ENCODE measurements around the gene AGAP1.

The AGAP1 gene

DNA sequence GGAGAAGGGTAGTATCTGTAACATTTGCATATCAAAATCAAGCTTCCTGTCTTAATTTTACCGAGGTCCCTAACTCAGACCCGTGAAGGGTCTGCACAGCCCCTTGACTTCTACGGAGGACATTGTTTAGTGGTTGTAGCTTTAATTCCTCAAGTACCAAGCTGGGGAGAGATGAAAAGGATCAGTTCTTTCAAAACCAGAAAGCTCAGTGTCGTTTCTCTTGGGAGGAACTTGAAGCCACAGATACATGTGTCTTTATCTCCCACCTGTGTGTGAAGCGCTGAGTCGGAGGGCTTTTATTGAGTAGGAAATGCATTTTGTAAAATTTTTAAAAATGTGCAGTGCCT, 410.7 kb downstream of the AGAP1 start:
- no peak for DNase-seq

DNA sequence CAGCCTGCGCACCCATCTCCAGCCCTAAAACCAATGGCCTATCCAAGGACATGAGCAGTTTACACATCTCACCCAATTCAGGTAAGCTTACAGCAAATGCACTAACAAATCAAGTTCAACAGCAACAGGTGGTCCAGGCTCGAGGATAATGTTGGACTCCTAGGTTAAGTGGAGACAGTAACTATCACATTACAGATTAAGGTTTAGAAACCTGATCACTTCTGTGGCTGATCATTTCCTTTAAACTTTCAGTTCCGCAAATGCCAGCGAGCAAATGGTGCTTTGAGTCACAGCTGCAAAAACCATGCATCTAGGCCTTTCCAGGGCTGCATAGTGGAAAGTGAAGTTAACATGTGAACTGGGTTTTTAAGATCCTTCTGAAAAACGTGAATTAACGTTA, 415.0 kb downstream of the AGAP1 start:
- DNase-seq, result no peak

DNA sequence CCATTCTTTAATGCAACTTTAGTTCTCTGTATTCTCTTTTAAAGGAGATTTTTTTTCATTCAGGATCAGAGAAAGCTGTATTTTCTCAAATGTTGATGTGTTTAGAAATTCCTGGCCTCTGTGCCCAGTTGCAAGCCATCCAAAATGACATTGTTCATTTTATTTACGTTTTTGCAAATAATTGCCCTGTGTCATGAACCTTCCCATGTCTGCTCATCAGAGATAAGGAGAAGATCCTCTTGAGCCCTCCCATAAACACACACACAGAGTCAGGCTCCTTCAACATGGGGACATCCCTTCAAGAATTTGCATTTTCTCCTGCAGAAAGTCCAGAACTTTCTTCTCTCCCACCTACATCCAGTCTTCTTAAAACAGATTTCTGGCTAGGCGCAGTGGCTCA, 415.5 kb downstream of the AGAP1 start:
- DNase-seq, result no peak

GRCh38 chr2:235910067-235910466, 416.2 kb downstream of the AGAP1 start:
- DNase-seq, result no peak

DNA sequence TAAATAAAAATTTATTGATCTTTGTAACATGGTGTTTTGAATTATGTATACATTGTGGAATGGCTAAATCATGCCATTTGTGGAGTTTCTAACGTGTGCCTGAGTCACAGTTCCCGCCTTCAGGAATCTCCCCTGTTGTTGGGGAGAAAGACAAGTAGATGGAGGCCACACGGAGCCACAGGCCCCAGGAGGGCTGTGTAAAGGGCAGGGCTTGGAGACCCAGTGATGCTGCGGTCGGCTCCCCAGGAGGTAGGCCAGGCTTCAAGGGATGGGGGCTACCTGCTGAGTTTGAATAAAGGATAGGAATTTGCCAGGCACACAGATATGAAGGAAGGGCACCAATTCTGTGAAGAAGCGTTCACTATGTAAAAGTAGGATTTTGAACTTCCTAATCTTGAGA, 417.3 kb downstream of the AGAP1 start:
- no peak for DNase-seq

DNA sequence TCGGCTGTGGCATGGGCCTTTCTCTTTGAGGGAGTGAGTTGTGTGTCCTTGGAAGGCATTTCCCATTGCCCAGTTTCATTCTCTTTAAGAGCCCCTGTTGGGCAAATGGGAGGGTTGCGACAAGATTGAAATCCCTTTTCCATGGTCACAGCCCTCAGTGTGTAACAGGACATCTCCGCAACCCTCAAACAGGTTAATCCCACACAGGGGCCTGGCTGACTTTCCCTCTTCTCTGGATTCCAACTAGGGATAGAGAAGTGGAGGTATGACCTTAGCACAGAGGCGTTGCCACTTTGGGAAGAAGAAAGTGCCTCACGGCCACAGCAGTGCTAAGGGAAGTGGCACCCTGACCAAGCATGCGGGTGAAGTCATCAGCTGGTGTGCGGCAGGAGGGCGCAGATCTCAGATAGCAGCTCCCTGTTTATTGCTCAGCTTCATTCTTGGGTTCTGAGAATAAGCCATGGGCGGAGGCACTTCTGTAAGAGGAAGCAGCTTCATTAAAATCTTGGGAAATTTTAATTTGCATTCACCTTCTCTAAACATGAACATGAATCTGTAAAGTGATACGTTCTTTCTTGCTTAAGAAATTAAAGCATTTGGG, 417.9 kb downstream of the AGAP1 start:
- no peak for DNase-seq

DNA sequence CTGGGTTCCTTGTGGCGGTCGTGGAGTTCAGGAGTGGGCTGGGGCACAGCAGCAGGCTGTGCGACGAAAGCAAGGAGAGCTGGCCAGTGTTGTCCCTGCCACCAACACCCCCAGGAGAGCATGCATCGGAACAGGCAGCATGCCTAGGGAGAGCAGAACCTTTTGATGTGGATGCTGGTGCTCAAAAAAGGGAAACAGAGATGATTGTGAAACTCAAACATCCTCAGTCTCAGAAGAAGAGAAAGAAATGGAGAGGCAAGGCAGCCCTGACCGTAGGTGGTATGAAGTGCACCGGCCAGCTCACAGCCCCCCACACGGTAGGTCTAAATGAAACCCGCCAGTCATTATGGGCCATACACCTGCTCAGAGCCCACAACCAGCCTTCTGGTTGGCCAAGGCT, 420.9 kb downstream of the AGAP1 start:
- DNase-seq, result no peak

- DNase-seq, result no peak
These were observed 423.7 kb downstream of the AGAP1 start for GRCh38 chr2:235917506-235917905.

GRCh38 chr2:235918876-235919275, 425.0 kb downstream of the AGAP1 start:
- no peak for DNase-seq

DNA sequence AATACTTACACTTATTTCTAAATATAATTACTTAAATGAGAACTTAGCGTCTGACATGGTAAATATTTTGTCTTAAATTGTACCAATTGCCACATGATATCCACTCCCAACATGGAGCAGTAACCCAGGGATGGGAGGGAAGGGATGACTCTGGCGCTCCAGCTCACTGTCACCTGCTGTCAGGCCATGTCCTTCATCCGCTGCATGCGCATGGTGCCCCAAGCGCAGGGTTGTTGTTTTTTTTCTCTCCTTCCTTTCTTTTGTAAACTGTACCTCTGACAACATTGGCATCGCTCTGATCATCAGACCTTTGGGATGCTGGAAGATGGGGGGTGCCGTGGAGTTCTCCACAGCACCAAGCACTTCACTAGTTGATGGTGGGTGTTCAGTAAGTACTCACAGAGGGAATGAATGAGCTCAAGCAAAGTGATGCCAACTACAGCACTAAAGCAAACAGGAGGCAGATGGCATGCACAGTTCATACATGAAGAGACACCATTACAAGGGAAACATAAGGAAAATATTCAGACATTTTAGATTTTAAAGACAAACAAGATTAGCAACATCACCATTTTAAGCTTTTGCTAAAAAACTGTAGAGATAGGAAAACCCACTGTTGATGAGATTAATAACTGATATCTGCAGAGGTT, 426.5 kb downstream of the AGAP1 start:
- DNase-seq, result no peak

DNA sequence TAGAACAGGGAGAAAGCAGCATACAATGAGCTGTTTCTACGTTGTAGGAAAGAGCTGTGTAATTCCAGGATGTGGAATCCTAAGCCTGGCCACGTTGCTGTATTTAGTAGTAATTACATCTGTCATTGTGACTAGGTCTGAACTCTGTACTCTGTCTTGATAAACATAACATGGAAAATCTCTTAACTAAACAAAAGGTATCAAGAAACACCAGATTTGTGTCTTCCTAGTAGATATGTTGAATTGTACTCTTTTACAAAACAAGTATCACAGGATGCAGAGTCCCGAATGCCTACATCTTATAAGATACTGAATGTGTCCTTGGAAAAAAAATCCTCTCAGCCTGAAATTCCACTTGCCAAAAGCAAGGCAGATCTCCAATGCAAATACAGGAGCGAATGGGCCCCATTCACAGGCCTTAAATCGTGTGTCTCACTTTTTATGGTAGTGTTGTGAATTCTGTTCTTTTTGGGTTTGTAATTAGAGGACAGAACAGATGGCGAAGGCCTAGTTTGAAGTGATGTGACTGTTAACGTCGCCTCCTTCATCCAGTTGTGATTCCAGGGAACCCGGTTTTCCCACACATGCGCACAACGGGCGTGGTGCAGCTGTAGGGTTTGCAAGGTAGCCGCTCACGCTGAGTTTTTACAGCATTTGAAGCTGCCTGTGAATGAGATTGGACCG, 427.8 kb downstream of the AGAP1 start:
- no peak for DNase-seq

DNA sequence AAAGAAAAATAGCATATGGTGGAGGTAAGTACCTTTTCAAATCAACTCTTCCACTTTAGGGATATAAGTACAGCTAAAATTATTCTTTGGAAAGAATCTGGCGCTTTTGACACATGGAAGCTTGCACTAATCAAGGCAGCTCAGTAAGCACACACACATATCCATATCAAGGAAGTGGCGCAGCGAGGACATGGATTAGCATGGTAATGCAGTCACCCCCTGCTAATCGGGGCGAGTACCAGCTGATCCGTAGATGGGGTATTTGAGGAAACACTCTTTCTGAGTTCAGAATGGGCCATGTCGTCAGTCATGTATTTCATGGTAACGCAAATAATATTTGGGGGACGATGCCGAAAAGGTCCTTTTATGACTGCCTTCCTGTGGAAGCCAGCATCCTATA, 429.0 kb downstream of the AGAP1 start:
- no peak for DNase-seq

DNA sequence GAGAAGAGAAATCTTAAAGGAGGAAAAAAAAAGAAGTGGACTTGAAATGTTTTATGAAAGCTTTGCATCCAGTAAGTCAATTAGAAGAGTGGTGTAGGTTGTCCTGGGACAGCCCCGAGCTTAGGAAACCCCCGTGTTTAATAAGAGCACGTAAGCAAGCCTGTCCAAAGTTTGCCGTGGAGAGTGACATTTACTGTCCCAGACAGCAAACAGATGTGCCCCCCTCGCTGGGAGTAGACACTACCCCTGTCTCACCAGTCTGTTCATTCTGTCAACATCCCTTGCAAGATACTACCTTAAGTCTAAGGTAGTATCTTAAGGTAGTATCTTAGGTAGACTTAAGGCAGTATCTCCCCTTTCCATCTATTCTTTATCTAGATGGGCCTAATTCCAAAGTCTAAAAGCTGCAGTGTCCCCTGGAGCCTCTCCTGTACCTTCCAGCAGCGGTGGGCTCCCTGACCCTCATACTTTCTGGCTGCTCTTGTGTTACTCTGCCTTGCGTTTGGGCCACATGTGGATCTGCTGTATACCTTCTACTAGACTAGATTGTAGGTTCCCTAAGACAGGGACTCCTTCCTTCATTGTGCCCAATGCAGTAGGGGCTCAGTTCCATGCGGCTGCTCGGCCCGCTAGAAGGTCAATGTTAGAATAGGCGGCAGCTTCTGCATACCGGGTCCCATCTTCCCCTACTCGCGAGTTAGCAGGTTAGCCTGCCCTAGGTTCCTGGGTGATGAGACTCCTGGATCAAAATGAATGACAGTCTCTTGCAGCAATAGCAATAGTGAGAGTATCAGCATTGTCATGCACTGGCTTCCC, 430.2 kb downstream of the AGAP1 start:
- DNase-seq, result no peak

DNA sequence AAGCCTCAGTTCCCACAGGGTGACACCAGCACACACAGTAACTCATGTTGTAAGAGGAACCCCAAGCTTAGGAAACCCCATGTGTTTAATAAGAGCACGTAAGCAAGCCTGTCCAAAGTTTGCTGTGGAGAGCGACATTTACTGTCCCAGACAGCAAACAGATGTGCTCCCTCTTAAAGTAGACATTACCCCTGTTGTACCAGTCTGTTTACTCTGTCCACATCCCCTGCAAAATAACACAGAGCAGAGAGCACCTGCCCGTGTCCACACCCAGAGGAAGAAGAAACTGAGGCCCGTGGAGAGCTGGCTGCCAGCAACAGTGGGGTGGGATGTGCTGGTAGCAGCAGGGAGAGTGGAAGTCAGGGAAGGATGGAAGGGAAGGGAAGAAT, 430.8 kb downstream of the AGAP1 start:
- DNase-seq, result no peak

DNA sequence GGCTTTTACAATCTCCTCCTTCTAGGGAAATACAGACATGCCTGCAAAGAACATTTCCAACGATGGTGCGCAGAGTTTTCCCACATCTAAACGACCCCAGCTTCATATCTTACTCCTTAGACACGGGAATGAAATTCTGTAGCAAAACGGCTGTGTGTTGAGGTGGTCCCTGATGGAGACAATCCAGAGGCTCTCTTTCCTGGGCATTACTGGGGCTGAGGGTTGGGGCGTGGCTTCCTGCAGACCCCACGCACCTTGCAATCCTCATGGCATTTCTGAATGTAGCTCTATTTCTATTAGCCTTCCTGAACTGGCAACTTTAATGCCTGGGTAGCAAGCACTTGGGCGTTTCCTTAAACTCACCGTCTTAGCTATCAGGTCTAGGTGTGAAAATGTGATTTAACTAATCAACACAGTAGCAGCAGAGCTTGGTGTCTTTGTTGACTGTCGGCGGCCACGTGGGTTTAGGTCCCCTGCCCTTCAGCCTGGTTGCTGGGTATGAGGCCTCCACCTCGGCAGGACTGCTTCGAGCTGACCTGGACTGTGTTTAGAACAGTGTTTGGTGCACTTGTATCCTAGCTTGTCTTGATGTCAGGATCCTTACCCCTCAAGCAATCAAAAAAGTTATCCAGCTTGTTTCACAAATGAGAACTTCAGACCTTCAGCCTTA, 431.5 kb downstream of the AGAP1 start:
- no peak for DNase-seq

GRCh38 chr2:235926229-235926628, 432.4 kb downstream of the AGAP1 start:
- no peak for DNase-seq

- no peak for DNase-seq
These were observed 435.0 kb downstream of the AGAP1 start for GRCh38 chr2:235928751-235929370.

DNA sequence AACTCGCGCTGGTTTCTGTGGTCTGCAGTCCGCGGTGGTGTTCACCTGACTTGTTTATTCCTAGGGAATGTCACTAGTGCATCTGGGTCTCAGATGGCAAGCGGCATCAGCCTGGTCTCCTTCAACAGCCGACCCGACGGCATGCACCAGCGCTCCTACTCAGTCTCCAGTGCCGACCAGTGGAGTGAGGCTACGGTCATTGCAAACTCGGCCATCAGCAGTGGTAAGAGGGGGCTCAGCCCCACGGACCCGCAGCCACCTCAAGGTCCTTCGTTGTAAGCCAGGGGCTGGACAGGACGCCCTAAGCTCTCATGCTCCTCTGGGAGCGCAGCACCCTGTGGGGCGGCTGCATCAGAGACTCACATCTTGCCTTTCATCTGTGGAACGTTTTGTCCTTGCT, 436.9 kb downstream of the AGAP1 start:
- no peak for DNase-seq

DNA sequence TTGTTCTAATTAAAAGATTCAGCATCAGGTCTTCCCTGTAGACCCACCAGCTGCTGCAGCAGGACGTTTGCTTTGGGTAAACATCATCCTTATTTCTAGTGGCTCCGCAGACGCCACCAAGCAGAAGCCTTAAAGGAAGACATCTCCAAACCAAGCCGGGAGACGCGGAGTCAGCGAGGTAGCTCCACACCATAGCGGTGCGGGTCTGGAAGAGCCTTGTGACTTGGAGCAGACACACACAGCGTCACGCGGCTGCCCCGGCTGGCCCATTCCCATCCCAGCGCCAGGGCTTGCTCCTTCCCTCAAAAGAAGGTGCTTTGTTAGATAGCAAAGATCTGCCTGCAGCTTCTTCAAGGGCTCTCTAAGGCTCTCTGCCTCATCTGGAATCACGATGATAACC, 437.8 kb downstream of the AGAP1 start:
- DNase-seq, result no peak

DNA sequence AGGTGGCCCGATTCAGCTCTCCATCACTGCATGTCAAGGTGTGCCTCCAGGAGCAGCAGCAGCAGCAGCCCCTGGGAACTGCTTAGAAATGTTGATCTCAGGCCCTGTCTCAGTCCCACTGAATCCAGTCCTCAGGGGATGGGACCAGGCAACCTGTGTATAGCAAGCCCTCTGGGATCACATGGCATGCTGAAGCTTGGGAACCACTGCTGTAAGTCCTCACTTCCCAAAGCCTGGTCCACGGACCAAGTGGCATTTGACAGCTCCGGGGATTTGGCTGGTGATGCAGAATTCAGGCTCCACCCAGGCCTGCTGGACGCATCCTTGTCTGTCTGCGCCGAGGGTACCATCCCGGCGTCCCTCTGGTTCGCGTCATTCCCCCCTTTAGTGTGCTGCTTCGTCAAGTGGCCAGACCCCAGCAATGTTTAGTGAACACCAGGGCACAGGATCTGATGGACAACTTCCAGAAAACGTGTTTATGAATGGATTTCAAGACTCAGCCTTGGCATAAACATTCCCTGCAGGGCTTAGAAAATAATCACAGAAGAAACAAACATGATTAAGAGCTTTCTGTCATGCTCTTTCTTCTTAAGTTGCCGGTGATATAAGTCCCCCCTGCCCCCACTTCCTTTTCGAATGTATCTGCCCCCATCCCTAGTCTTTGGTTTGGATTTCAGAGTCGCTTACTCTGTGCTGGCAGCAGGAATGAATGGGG, 440.4 kb downstream of the AGAP1 start:
- DNase-seq, result no peak

DNA sequence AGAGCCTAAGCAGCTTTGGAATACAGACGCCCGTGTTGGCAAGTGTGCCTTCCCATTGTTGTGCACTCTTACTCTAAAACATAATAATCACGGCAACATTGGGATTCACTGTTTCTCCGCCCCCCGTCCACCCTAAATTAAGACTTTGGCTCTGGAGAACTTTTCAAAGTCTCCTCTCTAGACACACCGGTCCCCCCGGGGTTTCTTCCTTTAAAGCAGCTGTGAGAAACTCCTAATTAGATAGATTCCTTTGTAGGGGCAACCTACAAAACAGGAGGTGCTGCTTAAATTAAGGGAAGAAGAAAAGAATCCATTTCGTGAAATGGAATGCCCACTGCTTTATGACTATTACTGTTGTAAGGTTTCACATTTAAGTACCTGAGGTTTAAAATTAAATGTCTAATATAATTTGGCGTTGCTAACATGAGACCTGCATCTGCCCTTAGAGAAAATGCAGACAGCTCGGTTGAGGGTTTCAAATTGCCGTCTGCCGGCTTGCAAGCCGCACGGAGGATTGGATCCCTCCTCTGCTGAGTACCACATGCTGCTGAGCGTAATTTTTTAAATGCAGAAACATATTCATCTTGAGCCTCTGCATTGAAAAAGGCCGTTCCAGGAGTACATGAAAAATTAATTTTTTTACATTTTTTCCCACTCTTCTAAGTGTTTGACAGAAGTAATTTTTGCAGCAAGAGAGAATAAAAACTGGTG, 441.1 kb downstream of the AGAP1 start:
- DNase-seq, result no peak

All from stimulated activated CD8-positive, alpha-beta memory T cell treated with anti-CD3 and anti-CD28 coated beads, Interleukin-4, amount 100 ng/mL, for 48 hours (primary cell).